SKM-1 treated with dmso at 0.1 percent for 144 hours (cell line): ENCODE measurements around the gene DUSP28.
"Not testable (repeated sequence)": the region's sequence is repeated elsewhere in the genome, so short reads cannot be mapped to it uniquely, and the experiment has no call there.

Source experiments
- DNase-seq: peaks from one replicate; lab custom pipeline; 2025; ENCODE audit not compliant: unreplicated experiment; lab: John Stamatoyannopoulos, UW

Gene DUSP28

GRCh38 chr2:240559286-240559685, 871 bp upstream of the DUSP28 start:
- no peak for DNase-seq

DNA sequence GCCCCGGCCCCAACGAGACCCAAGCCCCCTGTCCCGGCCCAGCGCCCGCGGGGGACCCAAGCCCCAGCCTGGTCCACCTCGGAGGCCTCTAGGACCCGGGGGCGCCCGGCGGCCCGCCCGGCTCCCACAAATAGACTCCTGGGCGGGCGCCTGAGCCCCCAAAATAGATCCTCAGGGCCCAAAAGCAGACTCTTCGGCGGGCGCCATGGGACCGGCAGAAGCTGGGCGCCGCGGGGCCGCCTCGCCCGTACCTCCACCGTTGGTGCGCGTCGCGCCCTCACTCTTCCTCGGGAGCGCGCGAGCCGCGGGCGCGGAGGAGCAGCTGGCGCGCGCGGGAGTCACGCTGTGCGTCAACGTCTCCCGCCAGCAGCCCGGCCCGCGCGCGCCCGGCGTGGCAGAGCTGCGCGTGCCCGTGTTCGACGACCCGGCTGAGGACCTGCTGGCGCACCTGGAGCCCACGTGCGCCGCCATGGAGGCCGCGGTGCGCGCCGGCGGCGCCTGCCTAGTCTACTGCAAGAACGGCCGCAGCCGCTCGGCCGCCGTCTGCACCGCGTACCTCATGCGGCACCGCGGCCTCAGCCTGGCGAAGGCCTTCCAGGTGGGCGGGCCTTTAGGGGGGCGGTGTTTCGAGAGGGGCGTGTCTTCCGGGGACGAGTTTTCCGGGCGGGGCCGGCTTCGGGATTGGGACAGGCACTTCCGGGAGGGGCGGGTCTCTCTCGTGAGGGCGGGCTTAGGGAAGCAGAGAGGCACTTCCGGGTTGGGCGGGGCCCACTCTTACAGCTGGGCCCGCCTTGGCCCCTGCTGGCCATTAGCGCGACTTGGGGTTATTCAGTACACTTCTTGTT, 545 bp downstream of the DUSP28 start:
- DNase-seq, result peak; percentile 90

GRCh38 chr2:240561325-240561971, 1.3 kb downstream of the DUSP28 start:
- no peak for DNase-seq

- DNase-seq, result not testable (repeated sequence)
Observed at GRCh38 chr2:240563231-240563630, 3.1 kb downstream of the DUSP28 start.

GRCh38 chr2:240563951-240564560, 3.9 kb downstream of the DUSP28 start:
- DNase-seq, result no peak

GRCh38 chr2:240564561-240565332, 4.6 kb downstream of the DUSP28 start:
- DNase-seq, result no peak

- DNase-seq, result peak; percentile 77
Observed at GRCh38 chr2:240565333-240566202, 5.4 kb downstream of the DUSP28 start.

DNA sequence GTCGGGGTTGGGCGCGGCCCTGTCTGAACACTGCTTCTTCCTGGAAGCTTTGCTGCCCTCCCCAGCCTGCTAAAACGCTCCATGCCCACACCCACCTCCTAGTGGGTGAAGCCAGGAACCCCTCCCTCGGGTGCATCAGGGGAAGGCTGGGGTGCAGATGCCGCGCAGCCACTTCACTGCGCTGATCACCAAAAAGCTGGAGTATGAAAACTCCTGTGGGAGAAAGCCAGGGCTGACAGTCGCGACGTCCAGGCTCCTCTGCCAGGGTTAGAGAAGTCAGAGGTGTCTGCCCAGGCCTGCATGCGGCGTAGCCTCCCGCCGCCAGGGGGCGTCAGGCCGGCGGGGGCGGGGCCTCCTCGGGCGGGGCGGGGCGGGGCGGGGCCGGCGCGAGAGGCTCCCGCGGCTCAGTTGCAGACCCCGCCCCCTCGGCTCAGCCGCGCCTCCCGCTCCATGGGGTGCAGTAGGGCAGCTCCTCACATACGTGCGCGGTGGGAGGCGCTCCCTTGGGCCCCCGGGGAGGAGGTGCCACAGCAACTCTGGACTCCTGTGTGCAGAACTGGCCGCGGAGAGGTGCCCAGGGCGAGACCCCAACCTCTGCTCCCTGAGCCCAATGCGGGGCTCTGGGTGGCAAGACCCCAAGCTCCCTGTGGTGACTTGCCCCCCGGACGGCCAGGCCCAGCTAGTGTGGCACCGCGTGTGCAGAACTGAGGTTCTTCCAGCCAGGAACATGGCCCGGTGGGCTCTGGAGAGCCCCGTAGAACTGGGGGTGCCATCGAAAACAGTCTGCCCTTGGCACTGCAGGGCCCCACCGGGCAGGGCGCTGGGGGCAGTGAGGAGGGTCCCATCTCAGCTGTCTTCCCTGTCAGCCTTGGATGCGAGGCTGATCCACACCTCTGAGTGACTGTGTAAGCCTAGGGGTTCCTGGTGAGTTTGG, 6.3 kb downstream of the DUSP28 start:
- DNase-seq, result peak; percentile 93

DNA sequence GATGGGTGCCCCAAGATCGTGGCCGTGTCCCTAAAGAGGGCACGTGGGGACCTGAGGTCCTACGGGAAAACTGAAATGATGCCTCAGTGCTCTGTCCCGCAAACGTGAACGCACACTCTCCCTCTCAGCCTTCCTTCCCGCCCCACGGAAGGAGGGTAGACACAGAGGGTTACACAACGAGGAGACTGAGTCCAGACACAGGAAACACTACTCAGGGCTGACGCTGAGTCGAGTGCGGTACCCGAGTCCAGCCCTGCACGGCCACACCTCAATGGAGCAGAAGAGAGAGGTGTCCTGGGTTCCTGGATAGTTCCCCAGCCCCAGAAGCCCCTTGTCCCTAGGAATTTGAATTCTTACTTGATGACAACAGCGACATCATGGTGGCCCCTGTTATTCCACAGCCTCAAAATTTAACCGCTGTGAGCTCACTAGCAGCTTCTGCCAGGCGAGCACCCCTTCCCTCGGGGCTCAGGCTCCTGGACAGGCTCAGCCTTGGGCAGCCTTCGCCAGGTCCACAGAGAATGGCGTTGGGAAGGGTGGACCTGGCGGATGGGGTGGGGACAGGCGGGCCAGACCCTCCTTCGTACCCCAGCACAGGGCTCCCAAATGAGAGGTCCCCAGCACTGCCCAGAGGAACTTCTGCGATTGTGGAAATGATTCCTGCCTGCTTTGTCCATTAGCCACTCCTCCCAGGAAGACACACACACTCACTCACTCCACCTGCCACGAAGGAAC, 7.1 kb downstream of the DUSP28 start:
- DNase-seq, result peak; percentile 68

DNA sequence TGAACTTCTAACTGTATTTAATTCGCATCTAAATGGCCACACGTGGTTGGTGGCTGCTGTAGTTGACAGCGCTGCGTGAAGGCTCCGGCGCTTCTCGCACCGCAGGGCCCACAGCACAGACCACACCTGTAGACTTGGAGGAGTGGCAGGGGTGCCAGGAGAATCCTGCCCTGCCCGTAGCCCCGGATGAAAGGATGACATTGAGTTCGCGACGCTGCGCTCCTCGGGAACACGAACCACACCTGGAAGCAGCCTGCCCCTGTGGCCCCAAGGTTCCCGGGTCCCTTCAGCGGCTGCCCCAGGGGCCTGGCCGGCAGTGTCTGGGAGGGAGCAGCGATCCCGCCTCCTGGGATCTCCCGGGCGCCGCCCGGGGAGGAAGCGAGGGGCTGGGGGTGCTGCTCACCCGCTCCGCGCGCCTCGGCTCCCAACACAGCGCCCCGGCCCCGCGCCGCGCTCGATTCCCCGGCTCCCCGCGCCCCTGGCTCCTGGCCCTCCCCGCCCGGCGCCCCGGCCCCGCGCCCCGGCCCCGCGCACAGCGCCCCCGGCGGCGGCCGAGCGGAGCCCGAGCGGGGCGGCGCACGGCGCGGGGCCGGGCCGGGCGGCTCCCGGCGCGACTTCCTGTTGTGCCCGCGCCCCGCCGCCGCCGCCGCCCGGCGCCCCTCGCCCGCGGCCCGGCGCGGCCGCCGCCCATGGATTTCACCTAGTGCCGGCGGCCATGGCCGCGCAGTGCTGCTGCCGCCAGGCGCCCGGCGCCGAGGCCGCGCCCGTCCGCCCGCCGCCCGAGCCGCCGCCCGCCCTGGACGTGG, 7.9 kb downstream of the DUSP28 start, which contains the start of gene RNPEPL1:
TSS of gene RNPEPL1 (plus strand) at position 613 of the 806 bp plus-strand sequence. CDS start at position 716, 103 bp downstream.
- DNase-seq, result peak; percentile 56

DNA sequence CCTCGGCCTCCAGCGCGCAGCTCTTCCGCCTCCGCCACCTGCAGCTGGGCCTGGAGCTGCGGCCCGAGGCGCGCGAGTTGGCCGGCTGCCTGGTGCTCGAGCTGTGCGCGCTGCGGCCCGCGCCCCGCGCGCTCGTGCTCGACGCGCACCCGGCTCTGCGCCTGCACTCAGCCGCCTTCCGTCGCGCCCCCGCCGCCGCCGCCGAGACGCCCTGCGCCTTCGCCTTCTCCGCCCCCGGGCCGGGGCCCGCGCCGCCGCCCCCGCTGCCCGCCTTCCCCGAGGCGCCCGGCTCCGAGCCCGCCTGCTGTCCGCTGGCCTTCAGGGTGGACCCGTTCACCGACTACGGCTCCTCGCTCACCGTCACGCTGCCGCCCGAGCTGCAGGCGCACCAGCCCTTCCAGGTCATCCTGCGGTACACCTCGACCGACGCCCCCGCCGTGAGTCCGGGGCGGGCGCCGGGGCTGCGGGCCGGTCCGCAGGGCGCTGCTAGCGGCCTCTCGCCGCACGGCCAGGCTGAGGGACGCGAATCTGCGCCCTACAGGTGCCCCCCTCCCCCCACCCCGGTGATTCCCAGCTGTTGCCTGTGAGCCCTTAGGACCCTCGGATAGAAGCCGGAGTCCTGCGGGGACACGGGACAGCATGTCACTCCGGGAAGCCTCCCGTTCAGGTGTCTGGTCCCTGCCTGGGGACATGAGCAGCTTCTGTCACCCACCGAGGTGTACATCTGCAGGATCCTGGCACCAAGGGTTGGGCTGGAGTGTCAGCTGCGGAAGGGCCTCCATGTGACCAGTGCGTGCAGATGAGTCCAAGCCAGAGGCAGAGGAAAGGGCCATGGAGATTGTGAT, 8.7 kb downstream of the DUSP28 start:
- peak; percentile 56 for DNase-seq

DNA sequence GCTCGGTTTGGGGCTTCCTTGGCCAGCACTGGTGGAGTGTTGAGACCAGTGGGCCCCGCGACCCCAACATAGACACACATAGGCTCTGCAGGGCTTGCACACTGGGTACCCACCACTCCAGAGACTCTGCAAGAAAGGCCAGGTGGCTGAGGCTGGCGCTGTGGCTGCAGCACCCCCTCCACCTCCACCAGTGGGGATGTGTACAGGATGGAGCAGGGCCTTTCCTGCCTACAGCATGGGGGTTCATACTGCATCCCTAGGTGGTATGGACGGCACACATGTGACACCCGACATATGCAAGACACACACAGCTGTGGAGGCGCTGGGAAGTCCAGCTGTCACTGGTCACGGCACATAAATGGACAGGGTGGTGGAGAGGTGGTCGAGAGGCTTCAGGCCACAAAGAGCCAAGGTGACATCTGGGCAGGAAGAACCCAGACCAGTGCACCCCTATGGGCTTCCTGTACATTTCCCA, 9.4 kb downstream of the DUSP28 start:
- no peak for DNase-seq

DNA sequence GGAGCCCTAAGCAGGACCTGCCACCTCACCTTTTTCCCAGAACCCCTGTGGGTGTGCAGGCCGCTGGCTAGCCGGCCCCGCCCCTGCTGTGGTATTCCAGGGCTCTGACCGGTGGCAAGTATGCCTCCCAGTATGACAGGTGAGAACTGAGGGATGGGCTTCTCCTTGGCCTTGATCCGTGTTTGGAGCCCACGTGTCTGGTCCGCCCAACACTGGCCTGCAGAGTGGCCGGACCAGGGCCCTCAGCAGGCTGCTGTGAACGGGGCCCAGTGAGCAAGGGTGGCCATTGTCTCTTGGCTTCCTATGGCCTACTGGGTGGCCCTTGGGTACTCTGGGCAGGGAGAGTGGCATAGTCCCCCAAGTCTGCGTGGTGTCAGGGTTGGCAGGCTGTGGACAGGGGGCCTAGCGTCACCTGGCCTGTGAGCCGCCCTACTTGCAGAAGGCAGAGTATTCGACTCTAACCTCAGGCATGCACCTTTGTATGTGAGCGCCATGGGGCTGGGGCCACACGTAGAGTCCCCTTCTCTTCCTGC, 9.9 kb downstream of the DUSP28 start:
- DNase-seq, result no peak

GRCh38 chr2:240570531-240571313, 10.6 kb downstream of the DUSP28 start:
- no peak for DNase-seq

DNA sequence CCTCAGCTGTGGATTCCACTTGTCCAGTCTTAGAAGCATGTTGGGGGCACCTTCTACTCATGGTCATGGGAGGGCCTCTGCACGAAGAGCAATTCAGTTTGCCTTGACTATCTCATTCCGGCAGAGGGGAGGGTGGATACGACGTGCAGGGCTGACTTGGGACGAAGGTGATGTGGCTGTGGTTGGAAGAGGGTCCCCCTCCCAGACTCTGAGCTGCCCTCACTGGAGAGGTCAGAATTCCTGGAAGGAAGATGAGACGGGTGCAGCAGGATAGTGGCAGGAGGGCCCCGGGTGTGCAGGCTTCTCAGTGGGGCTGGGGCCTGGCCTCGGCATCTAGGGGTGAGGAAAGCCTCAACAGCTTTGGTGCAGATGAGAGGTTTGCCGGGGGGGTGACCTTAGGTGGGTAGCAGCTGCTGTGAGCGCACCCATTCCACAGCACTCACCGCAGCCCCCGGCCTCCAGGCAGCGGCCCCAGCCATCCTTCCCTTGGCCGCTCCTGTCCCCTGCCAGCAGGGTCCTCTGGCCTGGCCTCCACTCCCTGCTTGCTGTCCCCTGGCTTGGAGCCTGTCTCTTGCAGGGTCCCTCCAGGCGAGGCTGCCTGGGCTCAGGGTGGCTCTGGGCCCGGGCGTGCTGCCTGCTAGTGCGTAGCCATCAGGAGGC, 11.3 kb downstream of the DUSP28 start:
- no peak for DNase-seq
